ENCODE results near the gene R3HCC1L. TPM values are rescaled to one million over a fixed set of nuclear protein-coding genes. Genes with fewer than 3 reads are reported as not detected.

Gene R3HCC1L
- total RNA-seq, 5 donors from 2014 or later (not counting 1 experiment from before 2014, with no cell fraction given), result 21.5 to 23.4 (median 22.6) TPM

- Histone ChIP-seq H3K27ac (ENCODE audit: low read length) (no peak overlapping the region), H3K4me1 (ENCODE audit: control insufficient read depth in 1 of 2, extremely low read depth in 1 of 2, insufficient read depth in 2 of 2, low read length in 2 of 2) (no peaks in the 10 kb centered on the region), H3K36me3 (ENCODE audit: control insufficient read depth in 2 of 2, extremely low read depth in 1 of 2, insufficient read depth in 1 of 2, low read length in 1 of 2) (no peaks in the 10 kb centered on the region), H3K27me3 (replicated peaks in 1 of 2; ENCODE audit: control insufficient read depth in 2 of 2, extremely low read depth in 1 of 2, insufficient read depth in 2 of 2, low read length in 1 of 2) (peaks cover 0 to 15% of the 10 kb centered on the region in 2 experiments), H3K9me3 (no peaks in the 10 kb centered on the region), H3K4me3 (ENCODE audit: control insufficient read depth in 1 of 2, extremely low read depth in 1 of 2, low read length in 1 of 2) (no peak overlapping the region)
- Mint-ChIP-seq H3K36me3 (no peaks in the 10 kb centered on the region), H3K4me3 (no peak overlapping the region), H3K9me3 (no peaks in the 10 kb centered on the region), H3K27me3 (peaks cover 15 to 16% of the 10 kb centered on the region in 2 donors), H3K27ac (no peak overlapping the region), H3K4me1 (no peaks in the 10 kb centered on the region)
- ChIA-PET CTCF (no interaction called here), POLR2A (no interaction called here)
- WGBS (ENCODE audit: insufficient coverage), result no CpG with 5 or more reads among the region's 1 CpG
- ATAC-seq (replicated peaks in 1 of 4), result no peak
- DNase-seq, result no peak
Measured at GRCh38 chr10:98106531-98106930, 27.9 kb upstream of the R3HCC1L start.

GRCh38 chr10:98107644-98108430 is 26.6 kb upstream of the R3HCC1L start:
- no peaks in the 10 kb centered on the region for H3K4me1 Mint-ChIP-seq
- POLR2A ChIA-PET, result no interaction called here

GRCh38 chr10:98110356-98110755 is 24.1 kb upstream of the R3HCC1L start:
- no peak overlapping the region for H3K4me3 Mint-ChIP-seq
- no peak overlapping the region for H3K27ac Mint-ChIP-seq
- WGBS (ENCODE audit: insufficient coverage), result 40% methylated on average over 1 of the region's 1 CpG
- H3K9me3 Mint-ChIP-seq, result no peaks in the 10 kb centered on the region
- H3K36me3 Mint-ChIP-seq, result no peaks in the 10 kb centered on the region
- Histone ChIP-seq H3K4me3 (ENCODE audit: control insufficient read depth in 1 of 2, extremely low read depth in 1 of 2, low read length in 1 of 2) (no peak overlapping the region), H3K9me3 (no peaks in the 10 kb centered on the region), H3K36me3 (ENCODE audit: control insufficient read depth in 2 of 2, extremely low read depth in 1 of 2, insufficient read depth in 1 of 2, low read length in 1 of 2) (no peaks in the 10 kb centered on the region), H3K27me3 (replicated peaks in 1 of 2; ENCODE audit: control insufficient read depth in 2 of 2, extremely low read depth in 1 of 2, insufficient read depth in 2 of 2, low read length in 1 of 2) (peaks cover 2 to 23% of the 10 kb centered on the region in 2 experiments), H3K27ac (ENCODE audit: low read length) (no peak overlapping the region), H3K4me1 (ENCODE audit: control insufficient read depth in 1 of 2, extremely low read depth in 1 of 2, insufficient read depth in 2 of 2, low read length in 2 of 2) (no peaks in the 10 kb centered on the region)
- H3K27me3 Mint-ChIP-seq, result peaks cover 35 to 45% of the 10 kb centered on the region in 2 donors
- no peak for DNase-seq
- ATAC-seq (replicated peaks in 1 of 4), result no peak
- no peaks in the 10 kb centered on the region for H3K4me1 Mint-ChIP-seq
- ChIA-PET POLR2A (interaction anchor here in 1 of 2 donors (0.6 kb wide), 1 partner anchor 533 kb away, joined by 4 read pairs; no protein-coding TSS in a partner anchor), CTCF (no interaction called here)

More at GRCh38 chr10:98107644-98108430, 26.6 kb upstream of the R3HCC1L start:
- Histone ChIP-seq H3K9me3 (no peaks in the 10 kb centered on the region), H3K4me1 (ENCODE audit: control insufficient read depth in 1 of 2, extremely low read depth in 1 of 2, insufficient read depth in 2 of 2, low read length in 2 of 2) (no peaks in the 10 kb centered on the region), H3K27me3 (replicated peaks in 1 of 2; ENCODE audit: control insufficient read depth in 2 of 2, extremely low read depth in 1 of 2, insufficient read depth in 2 of 2, low read length in 1 of 2) (peaks cover 0 to 15% of the 10 kb centered on the region in 2 experiments), H3K27ac (ENCODE audit: low read length) (no peak overlapping the region), H3K36me3 (ENCODE audit: control insufficient read depth in 2 of 2, extremely low read depth in 1 of 2, insufficient read depth in 1 of 2, low read length in 1 of 2) (no peaks in the 10 kb centered on the region), H3K4me3 (ENCODE audit: control insufficient read depth in 1 of 2, extremely low read depth in 1 of 2, low read length in 1 of 2) (no peak overlapping the region)
- no peak overlapping the region for H3K27ac Mint-ChIP-seq
- DNase-seq (no peak), ATAC-seq (replicated peaks in 1 of 4) (no peak)
- 79% methylated on average over 6 of the region's 10 CpGs for WGBS (ENCODE audit: insufficient coverage)
- no peak overlapping the region for H3K4me3 Mint-ChIP-seq
- H3K9me3 Mint-ChIP-seq, result no peaks in the 10 kb centered on the region
- H3K36me3 Mint-ChIP-seq, result no peaks in the 10 kb centered on the region
- peaks cover 15 to 22% of the 10 kb centered on the region in 2 donors for H3K27me3 Mint-ChIP-seq
- CTCF ChIA-PET, result no interaction called here

- WGBS (ENCODE audit: insufficient coverage), result 74% methylated on average over 8 of the region's 10 CpGs
- Mint-ChIP-seq H3K4me1 (no peaks in the 10 kb centered on the region), H3K4me3 (no peak overlapping the region)
Measured at GRCh38 chr10:98115031-98115787, 19.2 kb upstream of the R3HCC1L start.

DNA sequence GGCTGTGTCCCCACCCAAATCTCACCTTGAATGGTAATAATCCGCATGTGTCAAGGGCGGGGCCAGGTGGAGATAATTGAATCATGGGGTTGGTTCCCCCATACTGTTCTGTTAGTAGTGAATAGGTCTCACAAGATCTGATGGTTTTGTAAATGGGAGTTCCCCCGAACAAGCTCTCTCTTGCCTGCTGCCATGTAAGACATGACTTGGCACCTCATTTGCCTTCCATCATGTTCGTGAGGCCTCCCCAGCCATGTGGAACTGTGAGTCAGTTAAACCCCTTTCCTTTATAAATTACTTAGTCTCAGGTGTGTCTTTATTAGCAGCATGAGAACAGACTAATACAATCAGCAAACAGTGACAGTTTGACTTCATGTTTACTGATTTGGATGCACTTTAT is 14.6 kb upstream of the R3HCC1L start:
- Mint-ChIP-seq H3K27me3 (peaks cover 36 to 46% of the 10 kb centered on the region in 2 donors), H3K27ac (no peak overlapping the region), H3K4me3 (no peak overlapping the region), H3K9me3 (peaks cover 10 to 25% (median 11%) of the 10 kb centered on the region in 3 donors), H3K36me3 (peaks cover 5% of the 10 kb centered on the region), H3K4me1 (no peaks in the 10 kb centered on the region)
- DNase-seq (no peak), ATAC-seq (replicated peaks in 1 of 4) (no peak)
- Histone ChIP-seq H3K36me3 (ENCODE audit: control insufficient read depth in 2 of 2, extremely low read depth in 1 of 2, insufficient read depth in 1 of 2, low read length in 1 of 2) (no peaks in the 10 kb centered on the region), H3K27ac (ENCODE audit: low read length) (no peak overlapping the region), H3K27me3 (replicated peaks in 1 of 2; ENCODE audit: control insufficient read depth in 2 of 2, extremely low read depth in 1 of 2, insufficient read depth in 2 of 2, low read length in 1 of 2) (peaks cover 0 to 18% of the 10 kb centered on the region in 2 experiments), H3K4me3 (ENCODE audit: control insufficient read depth in 1 of 2, extremely low read depth in 1 of 2, low read length in 1 of 2) (no peak overlapping the region), H3K9me3 (no peaks in the 10 kb centered on the region), H3K4me1 (ENCODE audit: control insufficient read depth in 1 of 2, extremely low read depth in 1 of 2, insufficient read depth in 2 of 2, low read length in 2 of 2) (no peaks in the 10 kb centered on the region)
- ChIA-PET CTCF (no interaction called here), POLR2A (no interaction called here)
- WGBS (ENCODE audit: insufficient coverage), result 80% methylated on average over 2 of the region's 4 CpGs

More at GRCh38 chr10:98115031-98115787, 19.2 kb upstream of the R3HCC1L start:
- peaks cover 41 to 60% of the 10 kb centered on the region in 2 donors for H3K27me3 Mint-ChIP-seq
- DNase-seq (no peak), ATAC-seq (replicated peaks in 1 of 4) (no peak)
- Histone ChIP-seq H3K4me1 (ENCODE audit: control insufficient read depth in 1 of 2, extremely low read depth in 1 of 2, insufficient read depth in 2 of 2, low read length in 2 of 2) (no peaks in the 10 kb centered on the region), H3K27ac (ENCODE audit: low read length) (no peak overlapping the region), H3K4me3 (ENCODE audit: control insufficient read depth in 1 of 2, extremely low read depth in 1 of 2, low read length in 1 of 2) (no peak overlapping the region), H3K27me3 (replicated peaks in 1 of 2; ENCODE audit: control insufficient read depth in 2 of 2, extremely low read depth in 1 of 2, insufficient read depth in 2 of 2, low read length in 1 of 2) (peaks cover 2 to 10% of the 10 kb centered on the region in 2 experiments), H3K9me3 (no peaks in the 10 kb centered on the region), H3K36me3 (ENCODE audit: control insufficient read depth in 2 of 2, extremely low read depth in 1 of 2, insufficient read depth in 1 of 2, low read length in 1 of 2) (no peaks in the 10 kb centered on the region)
- ChIA-PET CTCF (no interaction called here), POLR2A (no interaction called here)
- no peak overlapping the region for H3K27ac Mint-ChIP-seq
- no peaks in the 10 kb centered on the region for H3K36me3 Mint-ChIP-seq
- H3K9me3 Mint-ChIP-seq, result peaks cover 0 to 3% (median 0%) of the 10 kb centered on the region in 3 donors

- POLR2A ChIA-PET, result interaction anchor here in 1 of 2 donors (0.5 kb wide), 1 partner anchor 1582 kb away, joined by 3 read pairs; no protein-coding TSS in a partner anchor
- ATAC-seq (replicated peaks in 1 of 4), result no peak
- Histone ChIP-seq H3K27me3 (replicated peaks in 1 of 2; ENCODE audit: control insufficient read depth in 2 of 2, extremely low read depth in 1 of 2, insufficient read depth in 2 of 2, low read length in 1 of 2) (peaks cover 3 to 21% of the 10 kb centered on the region in 2 experiments), H3K9me3 (no peaks in the 10 kb centered on the region), H3K4me1 (ENCODE audit: control insufficient read depth in 1 of 2, extremely low read depth in 1 of 2, insufficient read depth in 2 of 2, low read length in 2 of 2) (no peaks in the 10 kb centered on the region), H3K4me3 (ENCODE audit: control insufficient read depth in 1 of 2, extremely low read depth in 1 of 2, low read length in 1 of 2) (no peak overlapping the region), H3K36me3 (ENCODE audit: control insufficient read depth in 2 of 2, extremely low read depth in 1 of 2, insufficient read depth in 1 of 2, low read length in 1 of 2) (no peaks in the 10 kb centered on the region), H3K27ac (ENCODE audit: low read length) (no peak overlapping the region)
- no peak for DNase-seq
- Mint-ChIP-seq H3K27ac (no peak overlapping the region), H3K36me3 (peaks cover 5% of the 10 kb centered on the region), H3K4me3 (no peak overlapping the region), H3K27me3 (peaks cover 45 to 55% of the 10 kb centered on the region in 2 donors), H3K4me1 (no peaks in the 10 kb centered on the region), H3K9me3 (peaks cover 13 to 27% (median 14%) of the 10 kb centered on the region in 3 donors)
- WGBS (ENCODE audit: insufficient coverage), result 68% methylated on average over 4 of the region's 6 CpGs
- CTCF ChIA-PET, result no interaction called here
Measured at GRCh38 chr10:98125940-98126631, 8.4 kb upstream of the R3HCC1L start.

Measured in T-cell (primary cell).